ENCODE measurements around the gene ENOSF1.

The ENOSF1 gene

DNA sequence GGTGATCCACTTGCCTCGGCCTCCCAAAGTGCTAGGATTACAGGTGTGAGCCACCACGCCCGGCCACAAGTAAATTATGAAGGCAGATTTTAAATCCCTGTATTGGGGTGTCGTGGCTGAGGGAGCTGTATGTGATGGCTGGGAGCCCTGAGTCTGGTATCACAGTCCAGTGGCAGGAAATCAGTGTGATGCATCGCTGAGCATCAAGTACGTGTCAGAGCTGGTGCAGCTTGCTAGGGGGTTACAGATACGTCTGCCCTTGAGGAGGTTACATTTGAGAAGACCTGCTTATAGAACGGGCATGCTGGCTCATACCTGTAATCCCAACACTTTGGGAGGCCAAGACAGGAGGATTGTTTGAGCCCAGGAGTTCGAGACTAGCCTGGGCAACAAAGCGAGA is 4.3 kb downstream of the ENOSF1 start:
- no peak overlapping the region for H2AFZ ChIP-seq (ENCODE audit: low read depth, low read length)
- no peaks in the 10 kb centered on the region for H3K27me3 ChIP-seq (ENCODE audit: insufficient read depth, low read length, poor library complexity)
- DNase-seq (no peak), ATAC-seq (ENCODE audit: insufficient read depth, low read depth) (no peak)
- no peak for TF ChIP-seq EZH2 (IDR thresholded peaks at IDR 0.05; ENCODE audit: borderline replicate concordance, low read depth, low read length, severe bottlenecking)
- no peak for TF ChIP-seq CTCF (IDR thresholded peaks at IDR 0.05; ENCODE audit: borderline replicate concordance, extremely low read depth, low read length, poor library complexity, severe bottlenecking)
- peaks cover 11% of the 10 kb centered on the region for H3K4me1 ChIP-seq (ENCODE audit: insufficient read depth, low read length)
- no peak overlapping the region for H3K4me2 ChIP-seq (ENCODE audit: insufficient read depth, low read length)
- H3K9me3 ChIP-seq (ENCODE audit: insufficient read depth, low read length, severe bottlenecking) = peaks cover 6% of the 10 kb centered on the region
- no peak overlapping the region for H3K4me3 ChIP-seq (ENCODE audit: low read depth in 1 of 2, low read length in 2 of 2)
- no peaks in the 10 kb centered on the region; the same call in 1 of the 2 replicates for H3K36me3 ChIP-seq (ENCODE audit: insufficient read depth, low read length)
- no peak overlapping the region for H3K27ac ChIP-seq (ENCODE audit: low read length)
- no peaks in the 10 kb centered on the region for H4K20me1 ChIP-seq (ENCODE audit: insufficient read depth, low read length)
- no peak overlapping the region for H3K9ac ChIP-seq (ENCODE audit: low read depth, low read length)
- no peaks in the 10 kb centered on the region for H3K79me2 ChIP-seq (ENCODE audit: insufficient read depth, low read length)

DNA sequence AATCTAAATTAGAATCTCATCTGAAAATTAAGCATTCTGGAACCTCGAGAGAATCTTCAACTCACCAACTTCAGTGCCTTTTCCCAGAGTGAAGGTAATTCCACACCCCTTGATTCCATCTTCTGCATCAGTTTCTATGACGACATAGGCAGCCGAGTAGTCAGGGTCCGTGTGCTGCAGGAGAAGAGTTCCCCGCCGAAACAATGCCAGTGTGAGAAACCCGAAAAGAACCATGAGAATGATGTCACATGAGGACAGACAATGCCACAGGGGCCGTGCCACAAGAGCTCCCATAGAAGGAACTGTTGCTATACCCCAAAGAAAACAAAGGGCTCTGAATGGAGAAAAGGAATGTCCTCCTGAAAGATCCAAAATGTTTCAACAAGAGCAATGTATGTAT is 6.0 kb downstream of the ENOSF1 start:
- no peak overlapping the region for H3K27ac ChIP-seq (ENCODE audit: low read length)
- H3K27me3 ChIP-seq (ENCODE audit: insufficient read depth, low read length, poor library complexity) = no peaks in the 10 kb centered on the region
- no peak overlapping the region for H3K4me3 ChIP-seq (ENCODE audit: low read depth in 1 of 2, low read length in 2 of 2)
- no peak for DNase-seq
- no peak overlapping the region for H3K4me2 ChIP-seq (ENCODE audit: insufficient read depth, low read length)
- no peaks in the 10 kb centered on the region for H3K36me3 ChIP-seq (ENCODE audit: insufficient read depth, low read length)
- no peak overlapping the region for H2AFZ ChIP-seq (ENCODE audit: low read depth, low read length)
- no peak overlapping the region for H3K9ac ChIP-seq (ENCODE audit: low read depth, low read length)
- no peaks in the 10 kb centered on the region for H3K9me3 ChIP-seq (ENCODE audit: insufficient read depth, low read length, severe bottlenecking)
- peaks cover 3% of the 10 kb centered on the region for H3K4me1 ChIP-seq (ENCODE audit: insufficient read depth, low read length)
- no peaks in the 10 kb centered on the region for H3K79me2 ChIP-seq (ENCODE audit: insufficient read depth, low read length)
- TF ChIP-seq EZH2 (IDR thresholded peaks at IDR 0.05; ENCODE audit: borderline replicate concordance, low read depth, low read length, severe bottlenecking) (no peak), CTCF (IDR thresholded peaks at IDR 0.05; ENCODE audit: borderline replicate concordance, extremely low read depth, low read length, poor library complexity, severe bottlenecking) (no peak)
- ATAC-seq (ENCODE audit: insufficient read depth, low read depth) = no peak
- no peaks in the 10 kb centered on the region for H4K20me1 ChIP-seq (ENCODE audit: insufficient read depth, low read length)

DNA sequence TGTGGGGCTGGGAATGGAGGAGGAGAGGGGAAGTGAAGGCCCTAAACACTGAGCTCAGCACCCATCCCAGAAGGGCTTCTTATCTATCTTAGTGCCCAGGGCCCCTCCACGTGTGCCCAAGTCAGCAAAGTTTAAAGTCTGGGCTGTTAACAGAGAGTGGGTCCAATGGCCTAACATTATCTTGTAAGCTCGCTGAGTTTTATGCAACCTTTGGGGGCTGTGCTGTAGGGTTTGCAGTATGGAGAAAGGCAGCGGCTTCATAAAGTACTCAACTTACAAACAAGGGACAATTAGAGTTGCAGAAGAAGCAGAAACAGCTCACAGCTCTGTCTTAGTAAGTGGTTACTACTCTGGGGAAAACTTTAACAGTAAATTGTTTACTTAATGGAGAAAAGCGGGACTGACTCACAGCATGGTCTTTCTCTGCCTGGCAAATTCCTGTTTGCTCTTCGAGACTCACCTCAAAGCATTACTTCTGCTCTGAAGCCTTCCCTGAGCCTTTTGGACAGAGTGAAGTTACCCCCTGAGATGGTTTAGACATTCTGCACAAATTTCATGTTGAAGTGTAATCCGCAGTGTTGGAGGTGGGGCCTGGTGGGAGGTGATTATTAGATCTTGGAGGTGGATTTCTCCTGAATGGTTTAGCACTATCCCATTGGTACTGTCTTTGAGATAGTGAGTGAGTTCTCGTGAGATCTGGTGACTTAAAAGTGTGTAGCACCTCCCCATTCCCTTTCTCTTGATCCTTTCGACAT is 9.0 kb downstream of the ENOSF1 start:
- Histone ChIP-seq H3K27ac (ENCODE audit: low read length) (no peak overlapping the region), H3K4me2 (ENCODE audit: insufficient read depth, low read length) (no peak overlapping the region), H4K20me1 (ENCODE audit: insufficient read depth, low read length) (no peaks in the 10 kb centered on the region), H3K36me3 (ENCODE audit: insufficient read depth, low read length) (no peaks in the 10 kb centered on the region), H3K9me3 (ENCODE audit: insufficient read depth, low read length, severe bottlenecking) (no peaks in the 10 kb centered on the region), H3K79me2 (ENCODE audit: insufficient read depth, low read length) (no peaks in the 10 kb centered on the region), H3K4me1 (ENCODE audit: insufficient read depth, low read length) (no peaks in the 10 kb centered on the region), H3K4me3 (ENCODE audit: low read depth in 1 of 2, low read length in 2 of 2) (no peak overlapping the region), H3K27me3 (ENCODE audit: insufficient read depth, low read length, poor library complexity) (no peaks in the 10 kb centered on the region), H2AFZ (ENCODE audit: low read depth, low read length) (peak overlapping the region; percentile 22; the same call in 1 of the 2 replicates), H3K9ac (ENCODE audit: low read depth, low read length) (no peak overlapping the region)
- ATAC-seq (ENCODE audit: insufficient read depth, low read depth) = no peak
- no peak for DNase-seq
- TF ChIP-seq EZH2 (IDR thresholded peaks at IDR 0.05; ENCODE audit: borderline replicate concordance, low read depth, low read length, severe bottlenecking) (no peak), CTCF (IDR thresholded peaks at IDR 0.05; ENCODE audit: borderline replicate concordance, extremely low read depth, low read length, poor library complexity, severe bottlenecking) (no peak)
